ENCODE results near the gene HIRA. TPM values are rescaled to one million over a fixed set of nuclear protein-coding genes. Genes with fewer than 3 reads are reported as not detected.
A peak's percentile ranks its signal among the peaks of the same experiment; 100 is the strongest.
"Not testable (repeated sequence)": the region's sequence is repeated elsewhere in the genome, so short reads cannot be mapped to it uniquely, and the experiment has no call there.

HIRA gene
- polyA plus RNA-seq, 6 donors from 2014 or later, result 4.9 to 13.3 (median 10.4) TPM

DNA sequence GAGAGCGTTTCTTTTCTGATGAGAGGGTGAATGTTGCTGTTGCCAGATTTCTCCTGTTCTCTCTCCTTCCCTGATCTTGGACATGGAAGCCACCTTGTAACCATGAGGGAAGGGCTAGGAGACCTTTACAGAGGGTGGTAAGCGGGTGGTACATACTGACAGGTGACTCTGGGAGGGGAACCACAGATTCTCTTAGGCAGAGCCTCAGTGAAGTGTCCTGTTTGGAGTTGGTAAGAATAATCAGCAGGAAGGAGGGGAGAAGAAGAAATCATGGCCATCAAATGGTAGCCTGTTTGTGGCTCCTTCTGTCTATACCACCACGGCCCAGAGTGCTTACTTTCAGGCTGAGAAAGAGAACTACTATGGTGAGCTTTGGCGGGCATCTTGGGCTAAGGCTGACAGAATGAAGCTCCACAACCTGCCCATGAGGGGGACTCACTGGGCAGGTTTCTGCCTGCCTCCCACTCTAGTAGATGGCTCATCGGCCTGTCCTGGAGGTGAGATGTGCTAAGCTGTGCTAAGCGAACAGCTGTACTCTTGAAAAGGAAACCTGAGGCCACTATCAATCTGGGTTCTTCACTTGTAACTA is 84.8 kb downstream of the HIRA start:
- peaks cover 52 to 53% of the 10 kb centered on the region in 2 donors for H3K36me3 Mint-ChIP-seq
- ATAC-seq (ENCODE audit: low read depth in 2 of 2), result no peak
- peaks cover 10 to 28% (median 26%) of the 10 kb centered on the region in 3 donors for H3K4me1 Mint-ChIP-seq
- H3K4me3 Mint-ChIP-seq, result no peak overlapping the region
- H3K27me3 Mint-ChIP-seq, result no peaks in the 10 kb centered on the region
- H3K27ac Mint-ChIP-seq, result peak overlapping the region; percentile 69 to 96 (median 78)
- H3K9me3 Mint-ChIP-seq, result peaks cover 0 to 10% (median 5%) of the 10 kb centered on the region in 7 donors
- no peak for DNase-seq

DNA sequence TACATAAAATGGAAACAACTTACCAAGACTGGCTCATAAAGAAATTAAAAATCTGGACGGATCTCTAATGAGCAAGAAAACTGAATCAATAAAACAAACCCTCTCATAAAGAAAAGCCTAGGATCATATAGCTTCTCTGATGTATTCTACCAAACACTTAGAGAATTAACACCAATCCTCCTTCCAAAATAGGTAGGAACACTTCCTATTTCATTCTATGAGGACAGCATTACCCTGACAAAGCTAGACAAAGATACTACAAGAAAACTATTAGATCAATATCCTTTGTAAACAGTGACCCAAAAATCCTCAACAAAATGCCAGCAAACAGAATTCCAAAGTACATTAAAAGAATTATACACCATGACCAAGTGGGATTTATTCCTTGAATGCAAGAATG is 87.1 kb downstream of the HIRA start:
- peaks cover 46 to 48% of the 10 kb centered on the region in 2 donors for H3K36me3 Mint-ChIP-seq
- H3K4me1 Mint-ChIP-seq, result peaks cover 7 to 26% (median 11%) of the 10 kb centered on the region in 3 donors

DNA sequence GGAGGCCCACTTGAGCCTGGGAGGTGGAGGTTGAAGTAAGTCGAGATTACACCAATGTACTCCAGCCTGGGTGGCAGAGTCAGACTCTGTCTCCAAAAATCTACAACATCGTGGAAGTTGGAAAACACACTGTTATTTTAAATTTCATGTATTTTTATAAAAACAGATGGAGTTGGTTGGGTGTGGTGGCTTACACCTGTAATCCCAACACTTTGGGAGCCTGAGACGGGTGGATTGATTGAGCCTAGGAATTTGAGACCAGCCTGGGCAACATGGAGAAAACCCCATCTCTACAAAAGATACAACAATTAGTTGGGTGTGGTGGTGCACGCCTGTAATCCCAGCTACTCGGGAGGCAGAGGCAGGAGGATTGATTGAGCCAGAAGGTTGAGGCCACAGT is 88.1 kb downstream of the HIRA start:
- H3K27ac Mint-ChIP-seq, result peak overlapping the region in 2 of 6 donors; percentile 78 to 94
- peaks cover 7 to 26% (median 11%) of the 10 kb centered on the region in 3 donors for H3K4me1 Mint-ChIP-seq
- DNase-seq (no peak), ATAC-seq (ENCODE audit: low read depth in 2 of 2) (no peak)
- peaks cover 52 to 53% of the 10 kb centered on the region in 2 donors for H3K36me3 Mint-ChIP-seq
- H3K27me3 Mint-ChIP-seq, result no peaks in the 10 kb centered on the region
- H3K9me3 Mint-ChIP-seq, result peaks cover 5 to 33% (median 21%) of the 10 kb centered on the region in 7 donors
- H3K4me3 Mint-ChIP-seq, result no peak overlapping the region

More for the DNA sequence above, 87.1 kb downstream of the HIRA start:
- no peak overlapping the region for H3K4me3 Mint-ChIP-seq
- DNase-seq (no peak), ATAC-seq (ENCODE audit: low read depth in 2 of 2) (no peak)
- no peaks in the 10 kb centered on the region for H3K27me3 Mint-ChIP-seq
- H3K27ac Mint-ChIP-seq, result peak overlapping the region; percentile 45 to 94 (median 76)
- peaks cover 5 to 25% (median 13%) of the 10 kb centered on the region in 7 donors for H3K9me3 Mint-ChIP-seq

DNA sequence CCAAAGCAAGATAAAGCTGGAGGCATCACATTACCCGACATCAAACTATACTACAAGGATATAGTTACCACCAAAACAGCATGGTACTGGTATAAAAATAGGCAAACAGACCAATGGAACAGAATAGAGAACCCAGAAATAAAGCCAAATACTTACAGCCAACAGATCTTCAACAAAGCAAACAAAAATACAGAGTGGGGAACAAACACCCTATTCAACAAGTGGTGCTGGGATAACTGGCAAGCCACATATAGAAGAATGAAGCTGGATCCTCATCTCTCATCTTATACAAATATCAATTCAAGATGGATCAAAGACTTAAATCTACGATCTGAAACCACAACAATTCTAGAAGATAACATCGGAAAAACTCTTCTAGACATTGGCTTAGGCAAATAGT is 90.0 kb downstream of the HIRA start:
- Mint-ChIP-seq H3K36me3 (peaks cover 69 to 72% of the 10 kb centered on the region in 2 donors), H3K9me3 (peaks cover 5 to 53% (median 41%) of the 10 kb centered on the region in 7 donors), H3K4me1 (peaks cover 7 to 24% (median 7%) of the 10 kb centered on the region in 3 donors), H3K27ac (peak overlapping the region in 4 of 6 donors; percentile 22 to 53 (median 32)), H3K4me3 (no peak overlapping the region), H3K27me3 (no peaks in the 10 kb centered on the region)
- DNase-seq (no peak), ATAC-seq (ENCODE audit: low read depth in 2 of 2) (no peak)

DNA sequence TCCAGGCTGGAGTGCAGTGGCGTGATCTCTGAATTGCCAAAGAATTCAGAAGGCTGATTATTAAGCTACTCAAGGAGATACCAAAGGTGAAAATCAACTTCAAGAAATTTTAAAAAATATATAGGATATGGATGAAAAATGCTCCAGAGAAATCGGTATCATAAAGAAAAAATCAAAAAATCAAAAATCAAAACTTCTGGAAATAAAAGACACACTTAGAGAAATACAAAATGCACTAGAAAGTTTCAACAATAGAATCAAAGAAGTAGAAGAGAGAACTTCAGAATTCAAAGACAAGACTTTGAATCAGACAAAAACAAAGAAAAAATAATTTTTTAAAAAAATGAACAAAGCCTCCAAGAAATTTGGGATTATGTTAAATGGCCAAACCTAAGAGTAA is 94.4 kb downstream of the HIRA start:
- DNase-seq (no peak), ATAC-seq (ENCODE audit: low read depth in 2 of 2) (no peak)
- H3K9me3 Mint-ChIP-seq, result peaks cover 10 to 87% (median 75%) of the 10 kb centered on the region in 7 donors
- H3K27ac Mint-ChIP-seq, result peak overlapping the region in 2 of 6 donors; percentile 72
- peaks cover 5 to 7% (median 5%) of the 10 kb centered on the region in 3 donors for H3K4me1 Mint-ChIP-seq
- no peak overlapping the region for H3K4me3 Mint-ChIP-seq
- peaks cover 84 to 86% of the 10 kb centered on the region in 2 donors for H3K36me3 Mint-ChIP-seq
- H3K27me3 Mint-ChIP-seq, result no peaks in the 10 kb centered on the region

DNA sequence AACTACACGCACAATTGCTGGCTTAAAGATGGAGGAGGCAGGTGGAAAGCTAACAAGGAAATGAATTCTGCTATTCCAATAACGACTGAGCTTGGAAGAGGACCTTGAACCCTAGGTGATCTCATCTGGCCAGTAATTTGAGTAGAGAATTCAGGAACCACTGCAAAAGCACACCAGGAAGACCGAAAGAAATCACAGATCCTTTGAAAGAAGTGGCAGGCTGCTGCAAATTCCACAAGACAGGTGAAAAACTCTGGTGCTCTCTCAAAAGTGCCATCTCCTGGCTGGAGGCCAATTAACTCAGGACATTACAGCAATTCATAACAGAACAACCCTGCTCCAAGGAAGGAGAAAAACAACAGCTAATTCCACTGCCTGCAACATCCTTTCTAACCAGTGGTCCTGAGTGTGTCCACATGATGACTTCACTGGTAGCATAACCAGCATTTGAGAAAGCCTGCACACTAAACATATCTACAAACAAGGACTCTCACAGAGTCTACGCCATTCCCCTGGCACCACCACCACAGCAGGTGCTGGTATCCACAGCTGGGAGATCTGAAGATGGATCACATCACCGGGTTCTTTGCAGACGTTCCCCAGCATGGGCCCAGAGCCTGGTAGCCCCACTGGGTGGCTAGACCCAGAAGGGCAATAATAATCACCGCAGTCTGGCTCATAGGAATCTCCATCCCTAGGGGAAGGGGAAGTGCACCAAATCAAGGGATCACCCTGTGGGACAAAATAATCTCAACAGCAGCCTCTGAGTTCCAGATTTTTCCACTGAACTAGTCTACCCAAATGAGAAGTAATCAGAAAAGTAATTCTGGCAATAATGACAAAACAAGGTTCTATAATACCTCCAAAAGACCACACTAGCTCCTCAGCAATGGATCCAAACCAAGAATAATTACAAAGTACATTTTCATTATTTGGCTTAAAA is 95.1 kb downstream of the HIRA start:
- no peak for ATAC-seq (ENCODE audit: low read depth in 2 of 2)
- no peak overlapping the region for H3K27ac Mint-ChIP-seq

DNA sequence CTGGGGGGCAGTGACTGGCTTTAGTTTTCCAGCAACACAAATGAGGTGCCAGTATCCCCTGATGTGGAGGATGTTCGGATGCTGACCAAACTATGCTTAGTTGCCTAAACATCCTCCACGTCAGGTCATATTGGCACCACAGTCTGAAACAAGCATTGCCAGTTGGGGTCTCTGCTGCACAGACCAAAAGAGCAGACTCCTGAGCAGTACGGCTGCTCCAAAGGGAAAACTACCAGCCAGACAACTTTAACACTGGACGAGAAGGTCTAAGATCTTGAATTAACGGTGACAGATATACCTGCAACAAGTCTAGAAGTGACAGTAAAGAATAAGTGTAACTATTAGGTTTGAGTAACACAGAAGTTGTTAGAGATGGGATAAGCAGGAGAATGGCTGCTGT is 99.6 kb downstream of the HIRA start:
- Mint-ChIP-seq H3K4me1 (no peaks in the 10 kb centered on the region), H3K36me3 (peaks cover 68 to 78% of the 10 kb centered on the region in 2 donors), H3K27ac (no peak overlapping the region), H3K4me3 (no peak overlapping the region), H3K27me3 (no peaks in the 10 kb centered on the region), H3K9me3 (peaks cover 10 to 63% (median 51%) of the 10 kb centered on the region in 7 donors)
- ATAC-seq (ENCODE audit: low read depth in 2 of 2) (no peak), DNase-seq (no peak)

More for the DNA sequence above, 95.1 kb downstream of the HIRA start:
- peaks cover 84 to 86% of the 10 kb centered on the region in 2 donors for H3K36me3 Mint-ChIP-seq
- H3K9me3 Mint-ChIP-seq, result peaks cover 10 to 85% (median 73%) of the 10 kb centered on the region in 7 donors
- H3K4me1 Mint-ChIP-seq, result peaks cover 0 to under 1% (median 0%) of the 10 kb centered on the region in 3 donors
- DNase-seq, result no peak
- H3K27me3 Mint-ChIP-seq, result no peaks in the 10 kb centered on the region
- H3K4me3 Mint-ChIP-seq, result no peak overlapping the region

DNA sequence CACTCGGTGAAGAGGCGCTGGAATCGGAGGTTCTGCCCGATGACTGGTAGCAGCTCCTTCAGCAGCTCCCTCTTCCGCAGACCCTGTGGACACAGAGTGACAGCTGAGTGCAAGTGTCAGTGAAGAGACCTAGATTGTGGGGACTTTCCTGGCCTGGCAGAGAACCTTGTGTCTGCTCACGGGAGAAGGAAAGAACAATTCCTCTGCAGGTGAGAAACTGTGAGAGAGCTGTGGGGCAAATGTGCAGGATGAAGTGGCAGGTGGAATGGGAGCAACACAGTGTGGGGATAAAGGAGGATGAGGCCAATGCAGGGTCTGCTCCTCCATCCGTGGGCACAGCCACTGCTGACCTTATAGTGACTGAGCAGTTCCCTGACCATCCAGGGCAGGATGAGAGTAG is 100.1 kb downstream of the HIRA start:
- H3K27me3 Mint-ChIP-seq, result no peaks in the 10 kb centered on the region
- H3K4me1 Mint-ChIP-seq, result no peaks in the 10 kb centered on the region
- H3K27ac Mint-ChIP-seq, result peak overlapping the region in 2 of 6 donors; percentile 1 to 55
- ATAC-seq (ENCODE audit: low read depth in 2 of 2) (no peak), DNase-seq (no peak)
- H3K4me3 Mint-ChIP-seq, result peak overlapping the region in 1 of 8 donors; percentile 12
- H3K9me3 Mint-ChIP-seq, result peaks cover 10 to 58% (median 47%) of the 10 kb centered on the region in 7 donors
- H3K36me3 Mint-ChIP-seq, result peaks cover 63 to 73% of the 10 kb centered on the region in 2 donors

DNA sequence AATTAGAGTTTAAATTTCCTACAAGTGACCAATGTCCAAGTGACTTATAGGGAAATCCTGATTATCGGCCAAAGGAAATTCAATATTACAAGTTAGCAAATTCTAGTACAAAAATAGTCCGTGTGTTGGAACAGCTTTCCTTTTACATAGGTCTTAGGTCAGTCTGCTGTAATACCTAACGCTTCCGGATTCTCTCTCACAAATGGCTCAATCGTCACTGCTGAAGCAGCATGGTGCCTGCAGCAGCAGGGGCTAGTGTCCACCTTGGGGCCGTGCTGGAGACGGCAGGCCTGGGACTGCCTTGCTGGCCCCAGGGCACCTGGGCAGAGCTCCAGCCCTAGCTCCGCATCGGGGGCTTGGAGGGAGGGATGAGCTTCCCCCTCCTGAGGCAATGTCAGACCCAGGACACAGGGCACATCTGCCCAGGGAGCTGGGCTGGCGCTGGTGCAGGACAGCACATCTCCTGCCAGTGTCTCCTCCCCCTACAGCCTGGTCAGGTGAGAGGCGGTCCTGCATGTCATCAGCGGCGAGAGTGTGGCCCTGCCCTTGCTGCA is 100.6 kb downstream of the HIRA start:
- ATAC-seq (ENCODE audit: low read depth in 2 of 2) (no peak), DNase-seq (no peak)
- Mint-ChIP-seq H3K9me3 (peaks cover 10 to 57% (median 47%) of the 10 kb centered on the region in 7 donors), H3K4me3 (no peak overlapping the region), H3K36me3 (peaks cover 58 to 72% of the 10 kb centered on the region in 2 donors), H3K4me1 (no peaks in the 10 kb centered on the region), H3K27me3 (no peaks in the 10 kb centered on the region), H3K27ac (peak overlapping the region in 1 of 6 donors; percentile 1)

DNA sequence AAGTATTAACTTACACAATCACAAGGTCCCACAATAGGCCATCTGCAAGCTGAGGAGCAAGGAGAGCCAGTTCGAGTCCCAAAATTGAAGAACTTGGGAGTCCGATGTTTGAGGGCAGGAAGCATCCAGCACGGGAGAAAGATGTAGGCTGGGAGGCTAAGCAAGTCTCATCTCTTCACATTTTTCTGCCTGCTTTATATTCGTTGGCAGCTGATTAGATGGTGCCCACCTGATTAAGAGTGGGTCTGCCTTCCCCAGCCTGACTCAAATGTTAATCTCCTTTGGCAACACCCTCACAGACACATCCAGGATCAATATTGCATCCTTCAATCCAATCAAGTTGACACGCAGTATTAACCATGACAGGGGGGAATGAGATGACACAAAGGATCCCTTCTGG is 101.3 kb downstream of the HIRA start:
- H3K9me3 Mint-ChIP-seq, result peaks cover 10 to 54% (median 42%) of the 10 kb centered on the region in 7 donors
- H3K27ac Mint-ChIP-seq; H3K27me3 Mint-ChIP-seq; H3K4me1 Mint-ChIP-seq; DNase-seq; ATAC-seq (ENCODE audit: low read depth in 2 of 2); H3K4me3 Mint-ChIP-seq: not testable (repeated sequence)
- H3K36me3 Mint-ChIP-seq, result peaks cover 51 to 65% of the 10 kb centered on the region in 2 donors

DNA sequence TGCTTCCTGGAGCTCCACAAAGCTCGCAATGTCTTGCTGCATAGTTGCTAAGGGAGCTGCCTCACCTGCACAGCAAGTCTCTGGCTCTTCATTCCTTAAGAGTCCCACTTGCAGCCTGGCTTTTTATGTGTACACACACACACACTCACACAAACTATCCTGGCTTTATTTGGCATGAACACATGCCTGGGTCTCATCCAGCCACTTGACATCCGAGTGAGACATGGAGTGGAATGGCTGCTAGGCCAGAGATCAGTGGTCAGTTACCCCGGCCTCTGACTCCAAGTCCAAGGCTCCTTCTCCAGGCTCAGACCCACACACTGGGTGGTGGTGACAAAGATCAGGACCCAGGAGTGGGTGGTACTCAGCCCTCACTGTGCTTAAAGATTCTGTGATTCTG is 102.1 kb downstream of the HIRA start:
- DNase-seq (no peak), ATAC-seq (ENCODE audit: low read depth in 2 of 2) (no peak)
- Mint-ChIP-seq H3K27ac (peak overlapping the region in 1 of 6 donors; percentile 49), H3K9me3 (peaks cover 5 to 54% (median 38%) of the 10 kb centered on the region in 7 donors), H3K4me1 (no peaks in the 10 kb centered on the region), H3K27me3 (no peaks in the 10 kb centered on the region), H3K4me3 (no peak overlapping the region), H3K36me3 (peaks cover 45 to 57% of the 10 kb centered on the region in 2 donors)

DNA sequence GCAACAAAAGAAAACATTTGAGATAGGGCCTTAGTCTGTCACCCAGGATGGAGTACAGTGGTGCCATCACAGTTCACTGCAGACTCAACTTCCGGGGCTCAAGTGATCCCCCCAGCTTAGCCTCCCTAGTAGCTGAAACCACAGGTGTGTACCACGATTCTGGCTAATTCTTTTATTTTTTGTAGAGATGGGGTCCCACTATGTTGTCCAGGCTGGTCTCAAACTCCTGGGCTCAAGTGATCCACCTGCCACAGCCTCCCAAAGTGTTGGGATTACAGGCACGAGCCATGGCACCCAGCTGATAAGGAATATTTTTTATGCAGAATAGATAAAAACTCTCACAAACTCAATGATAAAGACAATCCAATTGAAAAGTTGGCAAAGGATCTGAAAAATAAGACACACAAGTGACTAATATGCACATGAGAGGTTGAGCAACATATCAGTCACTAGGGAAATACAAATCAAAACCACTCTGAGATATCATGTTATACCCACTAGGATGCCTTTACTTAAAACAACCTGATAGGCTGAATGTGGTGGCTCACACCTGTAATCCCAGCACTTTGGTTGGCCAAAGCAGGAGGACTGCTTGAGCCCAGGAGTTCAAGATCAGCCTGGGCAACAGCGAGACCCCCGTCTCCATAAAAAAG is 106.1 kb downstream of the HIRA start:
- ATAC-seq (ENCODE audit: low read depth in 2 of 2), result no peak
- Mint-ChIP-seq H3K4me1 (no peaks in the 10 kb centered on the region), H3K27me3 (no peaks in the 10 kb centered on the region), H3K27ac (no peak overlapping the region), H3K4me3 (no peak overlapping the region), H3K36me3 (peaks cover 20 to 21% of the 10 kb centered on the region in 2 donors), H3K9me3 (peaks cover 0 to 37% (median 20%) of the 10 kb centered on the region in 7 donors)
- DNase-seq, result no peak

DNA sequence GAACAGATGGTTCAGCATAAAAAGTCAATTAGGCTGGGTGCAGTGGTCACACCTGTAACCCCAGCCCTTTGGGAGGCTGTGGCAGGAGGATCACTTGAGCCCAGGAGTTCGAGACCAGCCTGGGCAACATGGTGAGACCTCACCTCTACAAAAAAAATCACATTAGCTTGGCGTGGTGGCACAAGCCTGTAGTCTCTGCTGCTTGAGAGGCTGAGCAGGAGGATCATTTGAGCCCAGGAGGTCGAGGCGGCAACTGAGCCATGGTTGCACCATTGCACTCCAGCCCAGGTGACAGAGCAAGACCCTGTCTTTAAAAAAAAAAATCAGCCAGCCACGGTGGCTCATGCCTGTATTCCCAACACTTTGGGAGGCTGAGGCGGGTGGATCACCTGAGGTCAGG is 108.1 kb downstream of the HIRA start:
- DNase-seq; H3K4me1 Mint-ChIP-seq; H3K27me3 Mint-ChIP-seq; H3K4me3 Mint-ChIP-seq; H3K27ac Mint-ChIP-seq; ATAC-seq (ENCODE audit: low read depth in 2 of 2): not testable (repeated sequence)
- Mint-ChIP-seq H3K36me3 (peaks cover 7 to 20% of the 10 kb centered on the region in 2 donors), H3K9me3 (peaks cover 0 to 49% (median 31%) of the 10 kb centered on the region in 7 donors)
